Neural crest cell (in vitro differentiated cells): ENCODE results near the gene MAGOH. TPM values are rescaled to one million over a fixed set of nuclear protein-coding genes. Genes with fewer than 3 reads are reported as not detected.

ENCODE experiments used
- DNase-seq: peaks from one replicate; pipeline ENCODE4 v3.0.0; 2021; ENCODE audit warnings: low read depth, mixed read lengths, low spot score
- H3K27ac Mint-ChIP-seq: one replicate; pipeline ENCODE4 v1.8.0; 2021; ENCODE audit warnings: mild to moderate bottlenecking, mixed read lengths; ENCODE audit not compliant: unreplicated experiment
- H3K27me3 Mint-ChIP-seq: 2 replicates; pipeline ENCODE4 v1.8.0; 2021; ENCODE audit warnings: low read depth, mild to moderate bottlenecking, mixed read lengths
- H3K36me3 Mint-ChIP-seq: 2 replicates; pipeline ENCODE4 v1.8.0; 2021; ENCODE audit warnings: low read depth, mild to moderate bottlenecking, mixed read lengths
- H3K4me1 Mint-ChIP-seq: 2 replicates; pipeline ENCODE4 v1.8.0; 2021; ENCODE audit warnings: mixed read lengths
- H3K4me3 Mint-ChIP-seq: one replicate; pipeline ENCODE4 v1.8.0; 2021; ENCODE audit warnings: mild to moderate bottlenecking, mixed read lengths
- H3K9me3 Mint-ChIP-seq: 2 replicates; pipeline ENCODE4 v1.8.0; 2021; ENCODE audit warnings: mixed read lengths
- total RNA-seq: library from RNA; stranded (reverse); gene quantifications from 2 replicates; pipeline ENCODE4 v1.2.1, GENCODE V29; 2021
- TF ChIP-seq, protein P1 (sequence below): fragments of 200-600 bp; sonication (generic); conservative IDR thresholded peaks from 2 replicates; pipeline ENCODE4 v1.5.0; 2021; ENCODE audit warnings: antibody characterized with exemption, mild to moderate bottlenecking

The MAGOH gene
- total RNA-seq, 1 donor from 2014 or later, result 76.6 TPM

DNA sequence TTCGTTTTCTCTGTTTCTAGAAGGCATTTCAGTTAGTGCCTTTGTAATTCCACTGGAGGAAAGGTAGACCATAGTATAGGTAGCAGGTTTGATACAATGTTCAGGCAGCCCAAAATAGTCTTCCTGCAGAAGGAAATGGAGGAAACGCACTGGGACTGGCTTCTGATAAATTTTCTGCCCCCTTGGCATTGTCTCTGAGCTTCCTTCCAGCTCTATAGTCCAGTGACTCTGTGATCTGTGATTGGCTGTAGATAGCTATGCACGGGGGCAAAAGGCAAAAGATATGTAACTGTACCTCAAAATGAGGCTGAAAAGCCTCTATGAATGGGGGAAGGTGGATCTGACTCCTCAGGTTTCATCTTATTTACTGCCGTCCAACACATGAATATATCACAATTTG lies 5.8 kb upstream of the MAGOH start:
- H3K27ac Mint-ChIP-seq, result no peak overlapping the region

DNA sequence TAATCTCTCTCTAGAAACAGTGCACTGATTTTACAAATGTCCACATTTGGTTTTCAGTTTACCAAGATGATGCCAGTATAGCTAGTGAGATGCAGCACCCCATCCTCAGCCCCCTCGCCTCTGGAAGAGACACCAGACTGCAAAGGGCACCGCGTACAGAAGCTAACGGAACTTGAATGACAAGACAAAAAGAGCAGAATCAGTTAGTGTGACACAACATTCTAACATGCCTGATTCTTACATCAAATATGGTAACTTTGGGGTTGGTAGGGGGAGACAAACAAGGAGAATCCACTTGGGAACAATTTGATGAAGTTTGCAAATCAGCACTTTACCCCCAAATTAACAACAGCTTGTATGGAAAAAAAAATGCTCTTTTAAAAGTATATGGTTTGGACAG lies 4.1 kb upstream of the MAGOH start:
- Mint-ChIP-seq H3K27me3 (peaks cover 2% of the 10 kb centered on the region), H3K4me1 (peaks cover 19% of the 10 kb centered on the region), H3K9me3 (no peaks in the 10 kb centered on the region), H3K36me3 (peaks cover 2% of the 10 kb centered on the region), H3K27ac (no peak overlapping the region), H3K4me3 (no peak overlapping the region)
- DNase-seq, result no peak
- TF ChIP-seq, protein P1, sequence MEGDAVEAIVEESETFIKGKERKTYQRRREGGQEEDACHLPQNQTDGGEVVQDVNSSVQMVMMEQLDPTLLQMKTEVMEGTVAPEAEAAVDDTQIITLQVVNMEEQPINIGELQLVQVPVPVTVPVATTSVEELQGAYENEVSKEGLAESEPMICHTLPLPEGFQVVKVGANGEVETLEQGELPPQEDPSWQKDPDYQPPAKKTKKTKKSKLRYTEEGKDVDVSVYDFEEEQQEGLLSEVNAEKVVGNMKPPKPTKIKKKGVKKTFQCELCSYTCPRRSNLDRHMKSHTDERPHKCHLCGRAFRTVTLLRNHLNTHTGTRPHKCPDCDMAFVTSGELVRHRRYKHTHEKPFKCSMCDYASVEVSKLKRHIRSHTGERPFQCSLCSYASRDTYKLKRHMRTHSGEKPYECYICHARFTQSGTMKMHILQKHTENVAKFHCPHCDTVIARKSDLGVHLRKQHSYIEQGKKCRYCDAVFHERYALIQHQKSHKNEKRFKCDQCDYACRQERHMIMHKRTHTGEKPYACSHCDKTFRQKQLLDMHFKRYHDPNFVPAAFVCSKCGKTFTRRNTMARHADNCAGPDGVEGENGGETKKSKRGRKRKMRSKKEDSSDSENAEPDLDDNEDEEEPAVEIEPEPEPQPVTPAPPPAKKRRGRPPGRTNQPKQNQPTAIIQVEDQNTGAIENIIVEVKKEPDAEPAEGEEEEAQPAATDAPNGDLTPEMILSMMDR, result no peak

More for the DNA sequence above, 5.8 kb upstream of the MAGOH start:
- Mint-ChIP-seq H3K9me3 (no peaks in the 10 kb centered on the region), H3K27me3 (no peaks in the 10 kb centered on the region), H3K4me3 (no peak overlapping the region), H3K36me3 (peaks cover 4% of the 10 kb centered on the region), H3K4me1 (peaks cover 1% of the 10 kb centered on the region)
- DNase-seq, result no peak
- TF ChIP-seq, protein P1, result no peak

DNA sequence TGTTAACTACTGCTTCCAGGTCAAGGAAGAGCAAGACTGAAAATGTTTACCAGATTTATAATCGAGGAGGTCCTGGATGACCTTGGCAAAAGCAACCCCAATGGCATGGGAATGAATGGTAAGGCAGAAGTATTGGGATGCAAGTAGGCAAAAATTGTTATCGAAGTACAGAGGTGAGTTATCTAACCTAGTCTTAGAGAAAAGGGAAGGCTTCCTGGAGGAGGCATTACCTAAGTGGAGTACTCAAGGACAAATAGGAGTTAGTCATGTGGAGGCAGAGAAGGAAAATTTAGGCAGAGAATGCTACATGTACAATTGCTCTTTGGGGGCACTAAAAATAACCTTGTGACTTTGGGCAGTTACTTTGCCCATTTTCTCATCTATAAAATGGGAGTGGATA lies 3.5 kb upstream of the MAGOH start:
- Mint-ChIP-seq H3K27ac (no peak overlapping the region), H3K4me1 (peaks cover 19% of the 10 kb centered on the region), H3K9me3 (no peaks in the 10 kb centered on the region), H3K27me3 (peaks cover 2% of the 10 kb centered on the region), H3K4me3 (no peak overlapping the region), H3K36me3 (peaks cover 2% of the 10 kb centered on the region)
- TF ChIP-seq, protein P1, result no peak
- DNase-seq, result no peak

DNA sequence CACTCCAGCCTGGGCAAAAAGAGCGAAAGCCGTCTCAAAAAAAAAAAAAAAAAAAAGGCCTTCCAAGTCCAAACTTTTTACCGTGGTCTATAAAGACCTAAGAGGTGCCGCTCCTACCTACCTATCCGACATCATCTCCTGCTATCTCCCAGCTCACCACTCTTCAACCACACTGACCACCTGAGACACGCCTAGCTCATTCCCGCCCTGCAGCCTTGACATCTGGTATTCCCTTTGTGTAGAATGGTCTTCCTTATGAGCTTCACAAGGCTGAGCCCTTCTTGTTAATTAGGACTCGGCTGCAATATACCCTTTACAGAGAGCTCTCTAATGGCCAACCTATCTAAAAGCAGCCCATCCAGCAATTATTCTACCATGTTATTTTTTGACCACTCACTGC lies 680 bp downstream of the MAGOH start:
- no peak for DNase-seq
- Mint-ChIP-seq H3K36me3 (peaks cover 2% of the 10 kb centered on the region), H3K27ac (peak overlapping the region; percentile 98), H3K4me1 (peaks cover 29% of the 10 kb centered on the region), H3K4me3 (peak overlapping the region; percentile 99), H3K9me3 (no peaks in the 10 kb centered on the region), H3K27me3 (peaks cover 2% of the 10 kb centered on the region)
- TF ChIP-seq, protein P1, result no peak

DNA sequence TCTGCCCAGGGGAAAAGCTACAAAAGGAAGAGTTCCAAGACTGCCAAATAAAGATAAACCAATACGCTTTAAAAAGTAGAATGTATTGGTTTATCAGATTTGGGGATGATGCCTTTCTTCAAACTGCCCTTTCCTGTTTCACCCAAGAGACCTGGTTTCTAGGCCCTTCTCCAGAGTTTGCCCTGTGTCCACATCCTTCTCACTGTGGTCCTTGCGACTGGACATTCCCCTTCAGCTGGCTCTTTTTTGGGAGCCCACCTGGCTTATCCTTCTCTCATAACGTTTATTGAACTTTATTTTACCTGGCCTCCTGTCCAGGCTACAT lies 17.4 kb downstream of the MAGOH start:
- H3K36me3 Mint-ChIP-seq, result no peaks in the 10 kb centered on the region
- no peak overlapping the region for H3K27ac Mint-ChIP-seq
- H3K4me1 Mint-ChIP-seq, result peaks cover 32% of the 10 kb centered on the region
- DNase-seq, result no peak
- H3K9me3 Mint-ChIP-seq, result no peaks in the 10 kb centered on the region
- TF ChIP-seq, protein P1, result no peak
- no peaks in the 10 kb centered on the region for H3K27me3 Mint-ChIP-seq
- peak overlapping the region; percentile 92 for H3K4me3 Mint-ChIP-seq
